ENCODE data around the gene FOXRED1. TPM values are rescaled to one million over a fixed set of nuclear protein-coding genes. Genes with fewer than 3 reads are reported as not detected.

The FOXRED1 gene
- total RNA-seq, 4 donors from 2014 or later, result 7.0 to 17.5 (median 14.0) TPM

GRCh38 chr11:126262216-126262615 lies 6.7 kb upstream of the FOXRED1 start:
- H3K4me3 ChIP-seq (ENCODE audit: low read depth, poor library complexity, severe bottlenecking), result no peak overlapping the region
- TF ChIP-seq CTCF (IDR thresholded peaks at IDR 0.05), result no peak
- no peak for TF ChIP-seq POLR2A (IDR thresholded peaks at IDR 0.05)
- DNase-seq (ENCODE audit: low spot score in 2 of 2), result no peak
- WGBS, 2 donors, result 94% methylated on average over 6 of the region's 6 CpGs
- intact Hi-C loops (cut with DNase I; ENCODE audit: low total_unique reads), result no loop called here

GRCh38 chr11:126263489-126263888 lies 5.5 kb upstream of the FOXRED1 start:
- WGBS, 2 donors, result 80 to 82% methylated on average over 6 of the region's 6 CpGs
- no peak overlapping the region for H3K4me3 ChIP-seq (ENCODE audit: low read depth, poor library complexity, severe bottlenecking)
- no peak for TF ChIP-seq POLR2A (IDR thresholded peaks at IDR 0.05)
- no peak for TF ChIP-seq CTCF (IDR thresholded peaks at IDR 0.05)
- no peak for DNase-seq (ENCODE audit: low spot score in 2 of 2)
- intact Hi-C loops (cut with DNase I; ENCODE audit: low total_unique reads), result no loop called here

GRCh38 chr11:126265811-126266210 lies 3.1 kb upstream of the FOXRED1 start:
- 75 to 85% methylated on average over 8 of the region's 8 CpGs for WGBS, 2 donors
- no peak overlapping the region for H3K4me3 ChIP-seq (ENCODE audit: low read depth, poor library complexity, severe bottlenecking)
- no peak for TF ChIP-seq POLR2A (IDR thresholded peaks at IDR 0.05)
- TF ChIP-seq CTCF (IDR thresholded peaks at IDR 0.05), result no peak
- intact Hi-C loops (cut with DNase I; ENCODE audit: low total_unique reads), result no loop called here
- no peak for DNase-seq (ENCODE audit: low spot score in 2 of 2)

- peak in 1 of 2 donors; percentile 84 for DNase-seq (ENCODE audit: low spot score in 2 of 2)
- TF ChIP-seq CTCF (IDR thresholded peaks at IDR 0.05) (no peak), POLR2A (IDR thresholded peaks at IDR 0.05) (no peak)
- 42 to 44% methylated on average over 6 of the region's 6 CpGs for WGBS, 2 donors
- intact Hi-C loops (cut with DNase I; ENCODE audit: low total_unique reads), result no loop called here
- H3K4me3 ChIP-seq (ENCODE audit: low read depth, poor library complexity, severe bottlenecking), result peak overlapping the region; percentile 52
Measured at GRCh38 chr11:126267650-126268049, 1.3 kb upstream of the FOXRED1 start.

GRCh38 chr11:126268361-126268707 lies 620 bp upstream of the FOXRED1 start:
- no peak for DNase-seq (ENCODE audit: low spot score in 2 of 2)
- intact Hi-C loops (cut with DNase I; ENCODE audit: low total_unique reads), result no loop called here
- TF ChIP-seq POLR2A (IDR thresholded peaks at IDR 0.05) (no peak), CTCF (IDR thresholded peaks at IDR 0.05) (no peak)
- WGBS, 2 donors, result 0 to 1% methylated on average over 23 of the region's 23 CpGs
- H3K4me3 ChIP-seq (ENCODE audit: low read depth, poor library complexity, severe bottlenecking), result peak overlapping the region; percentile 52

- 93 to 94% methylated on average over 10 to 11 of the region's 11 CpGs for WGBS, 2 donors
- intact Hi-C loops (cut with DNase I; ENCODE audit: low total_unique reads), result no loop called here
- peak in 1 of 2 donors; percentile 83 for DNase-seq (ENCODE audit: low spot score in 2 of 2)
- TF ChIP-seq CTCF (IDR thresholded peaks at IDR 0.05), result no peak
- no peak for TF ChIP-seq POLR2A (IDR thresholded peaks at IDR 0.05)
- H3K4me3 ChIP-seq (ENCODE audit: low read depth, poor library complexity, severe bottlenecking), result no peak overlapping the region
Measured at GRCh38 chr11:126277322-126277721, 8.4 kb downstream of the FOXRED1 start.

All from lower leg skin (tissue), 4 donors.